ENCODE results near the gene PHOX2A.
A peak's percentile ranks its signal among the peaks of the same experiment; 100 is the strongest.

Gene PHOX2A

DNA sequence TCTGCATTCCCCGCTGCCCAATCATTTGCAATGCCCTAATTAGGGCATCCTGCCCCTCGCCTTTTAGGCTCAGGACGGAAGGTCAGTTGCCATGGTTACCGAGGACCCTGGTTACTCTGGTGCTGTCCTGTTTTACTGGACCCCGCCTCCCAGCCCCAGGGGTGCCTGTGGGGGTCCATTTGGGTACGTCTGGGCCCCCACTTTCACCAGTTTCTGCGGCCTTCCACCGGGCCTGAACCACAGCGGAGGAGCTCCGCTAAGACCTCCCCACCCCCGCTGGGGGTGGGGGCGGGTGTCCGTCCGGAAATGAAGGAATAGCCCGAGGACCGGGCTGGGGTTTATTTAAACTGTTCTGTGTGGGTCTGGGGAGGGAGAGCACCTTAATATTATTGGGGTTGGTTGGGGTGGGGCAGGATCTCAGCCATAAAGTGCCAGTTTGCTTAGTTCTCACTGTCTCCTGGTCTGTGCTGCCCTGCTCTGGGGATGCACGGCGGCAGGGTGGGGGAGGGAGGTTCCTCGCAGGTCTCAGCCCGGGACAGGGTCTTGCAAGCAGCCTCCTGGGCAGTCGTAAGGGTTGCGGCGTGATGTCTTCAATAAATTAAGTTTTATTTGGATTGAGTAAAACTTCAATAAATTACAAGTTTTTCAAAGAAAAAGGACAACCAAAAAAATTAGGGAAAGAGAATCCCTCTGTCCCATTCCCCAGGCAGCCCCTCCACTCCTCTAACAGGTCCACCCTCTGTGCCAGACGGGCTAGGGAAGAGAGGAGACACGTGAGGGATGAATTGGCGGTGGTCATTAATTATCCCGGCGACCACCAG, 5.3 kb downstream of the PHOX2A start:
- DNase-seq (ENCODE audit: low read depth in 1 of 2, low spot score in 1 of 2): no peak
- no peak overlapping the region for H3K4me3 ChIP-seq (replicated peaks; ENCODE audit: insufficient read depth, low read length)

DNA sequence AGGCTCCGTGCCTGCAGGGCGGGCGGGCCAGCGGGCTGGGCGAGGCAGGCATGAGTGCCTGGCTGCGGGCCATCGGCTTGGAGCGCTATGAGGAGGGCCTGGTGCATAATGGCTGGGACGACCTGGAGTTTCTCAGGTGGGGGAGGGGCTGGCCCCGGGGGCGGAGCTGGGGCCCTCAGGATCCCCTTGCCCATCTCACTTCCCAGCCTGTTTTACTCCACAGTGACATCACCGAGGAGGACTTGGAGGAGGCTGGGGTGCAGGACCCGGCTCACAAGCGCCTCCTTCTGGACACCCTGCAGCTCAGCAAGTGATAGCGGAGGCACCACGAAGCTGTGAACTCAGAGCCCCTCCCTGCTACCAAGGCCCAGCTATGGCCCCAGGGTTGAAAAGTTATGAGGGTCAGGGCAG, 5.9 kb downstream of the PHOX2A start:
- Histone ChIP-seq H3K27ac (replicated peaks) (no peak overlapping the region), H3K4me3 (replicated peaks; ENCODE audit: insufficient read depth, low read length) (no peak overlapping the region), H3K27me3 (ENCODE audit: insufficient read depth, poor library complexity, severe bottlenecking) (peaks cover 33% of the 10 kb centered on the region)
- DNase-seq (ENCODE audit: low read depth in 1 of 2, low spot score in 1 of 2): peak in 1 of 2 experiments; percentile 78
- TF ChIP-seq, protein P1, sequence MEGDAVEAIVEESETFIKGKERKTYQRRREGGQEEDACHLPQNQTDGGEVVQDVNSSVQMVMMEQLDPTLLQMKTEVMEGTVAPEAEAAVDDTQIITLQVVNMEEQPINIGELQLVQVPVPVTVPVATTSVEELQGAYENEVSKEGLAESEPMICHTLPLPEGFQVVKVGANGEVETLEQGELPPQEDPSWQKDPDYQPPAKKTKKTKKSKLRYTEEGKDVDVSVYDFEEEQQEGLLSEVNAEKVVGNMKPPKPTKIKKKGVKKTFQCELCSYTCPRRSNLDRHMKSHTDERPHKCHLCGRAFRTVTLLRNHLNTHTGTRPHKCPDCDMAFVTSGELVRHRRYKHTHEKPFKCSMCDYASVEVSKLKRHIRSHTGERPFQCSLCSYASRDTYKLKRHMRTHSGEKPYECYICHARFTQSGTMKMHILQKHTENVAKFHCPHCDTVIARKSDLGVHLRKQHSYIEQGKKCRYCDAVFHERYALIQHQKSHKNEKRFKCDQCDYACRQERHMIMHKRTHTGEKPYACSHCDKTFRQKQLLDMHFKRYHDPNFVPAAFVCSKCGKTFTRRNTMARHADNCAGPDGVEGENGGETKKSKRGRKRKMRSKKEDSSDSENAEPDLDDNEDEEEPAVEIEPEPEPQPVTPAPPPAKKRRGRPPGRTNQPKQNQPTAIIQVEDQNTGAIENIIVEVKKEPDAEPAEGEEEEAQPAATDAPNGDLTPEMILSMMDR (IDR thresholded peaks at IDR 0.05; ENCODE audit: insufficient read depth, low read length): peak; percentile 91
- no peak for TF ChIP-seq SPI1 (IDR thresholded peaks at IDR 0.05; ENCODE audit: borderline replicate concordance, low read depth)
- peak; percentile 28; the same call in 1 of the 2 replicates for TF ChIP-seq POLR2AphosphoS5 (IDR thresholded peaks at IDR 0.05; ENCODE audit: low read depth)

More for the DNA sequence above, 5.3 kb downstream of the PHOX2A start:
- Histone ChIP-seq H3K27me3 (ENCODE audit: insufficient read depth, poor library complexity, severe bottlenecking) (peaks cover 39% of the 10 kb centered on the region), H3K27ac (replicated peaks) (no peak overlapping the region)
- TF ChIP-seq, protein P1 (IDR thresholded peaks at IDR 0.05; ENCODE audit: insufficient read depth, low read length): no peak
- TF ChIP-seq, protein P2, sequence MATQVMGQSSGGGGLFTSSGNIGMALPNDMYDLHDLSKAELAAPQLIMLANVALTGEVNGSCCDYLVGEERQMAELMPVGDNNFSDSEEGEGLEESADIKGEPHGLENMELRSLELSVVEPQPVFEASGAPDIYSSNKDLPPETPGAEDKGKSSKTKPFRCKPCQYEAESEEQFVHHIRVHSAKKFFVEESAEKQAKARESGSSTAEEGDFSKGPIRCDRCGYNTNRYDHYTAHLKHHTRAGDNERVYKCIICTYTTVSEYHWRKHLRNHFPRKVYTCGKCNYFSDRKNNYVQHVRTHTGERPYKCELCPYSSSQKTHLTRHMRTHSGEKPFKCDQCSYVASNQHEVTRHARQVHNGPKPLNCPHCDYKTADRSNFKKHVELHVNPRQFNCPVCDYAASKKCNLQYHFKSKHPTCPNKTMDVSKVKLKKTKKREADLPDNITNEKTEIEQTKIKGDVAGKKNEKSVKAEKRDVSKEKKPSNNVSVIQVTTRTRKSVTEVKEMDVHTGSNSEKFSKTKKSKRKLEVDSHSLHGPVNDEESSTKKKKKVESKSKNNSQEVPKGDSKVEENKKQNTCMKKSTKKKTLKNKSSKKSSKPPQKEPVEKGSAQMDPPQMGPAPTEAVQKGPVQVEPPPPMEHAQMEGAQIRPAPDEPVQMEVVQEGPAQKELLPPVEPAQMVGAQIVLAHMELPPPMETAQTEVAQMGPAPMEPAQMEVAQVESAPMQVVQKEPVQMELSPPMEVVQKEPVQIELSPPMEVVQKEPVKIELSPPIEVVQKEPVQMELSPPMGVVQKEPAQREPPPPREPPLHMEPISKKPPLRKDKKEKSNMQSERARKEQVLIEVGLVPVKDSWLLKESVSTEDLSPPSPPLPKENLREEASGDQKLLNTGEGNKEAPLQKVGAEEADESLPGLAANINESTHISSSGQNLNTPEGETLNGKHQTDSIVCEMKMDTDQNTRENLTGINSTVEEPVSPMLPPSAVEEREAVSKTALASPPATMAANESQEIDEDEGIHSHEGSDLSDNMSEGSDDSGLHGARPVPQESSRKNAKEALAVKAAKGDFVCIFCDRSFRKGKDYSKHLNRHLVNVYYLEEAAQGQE (IDR thresholded peaks at IDR 0.05; ENCODE audit: insufficient replicate concordance, low read depth): no peak
- TF ChIP-seq POLR2AphosphoS5 (IDR thresholded peaks at IDR 0.05; ENCODE audit: low read depth) (no peak), GABPA (IDR thresholded peaks at IDR 0.05; ENCODE audit: low read depth) (no peak), SPI1 (IDR thresholded peaks at IDR 0.05; ENCODE audit: borderline replicate concordance, low read depth) (no peak)

DNA sequence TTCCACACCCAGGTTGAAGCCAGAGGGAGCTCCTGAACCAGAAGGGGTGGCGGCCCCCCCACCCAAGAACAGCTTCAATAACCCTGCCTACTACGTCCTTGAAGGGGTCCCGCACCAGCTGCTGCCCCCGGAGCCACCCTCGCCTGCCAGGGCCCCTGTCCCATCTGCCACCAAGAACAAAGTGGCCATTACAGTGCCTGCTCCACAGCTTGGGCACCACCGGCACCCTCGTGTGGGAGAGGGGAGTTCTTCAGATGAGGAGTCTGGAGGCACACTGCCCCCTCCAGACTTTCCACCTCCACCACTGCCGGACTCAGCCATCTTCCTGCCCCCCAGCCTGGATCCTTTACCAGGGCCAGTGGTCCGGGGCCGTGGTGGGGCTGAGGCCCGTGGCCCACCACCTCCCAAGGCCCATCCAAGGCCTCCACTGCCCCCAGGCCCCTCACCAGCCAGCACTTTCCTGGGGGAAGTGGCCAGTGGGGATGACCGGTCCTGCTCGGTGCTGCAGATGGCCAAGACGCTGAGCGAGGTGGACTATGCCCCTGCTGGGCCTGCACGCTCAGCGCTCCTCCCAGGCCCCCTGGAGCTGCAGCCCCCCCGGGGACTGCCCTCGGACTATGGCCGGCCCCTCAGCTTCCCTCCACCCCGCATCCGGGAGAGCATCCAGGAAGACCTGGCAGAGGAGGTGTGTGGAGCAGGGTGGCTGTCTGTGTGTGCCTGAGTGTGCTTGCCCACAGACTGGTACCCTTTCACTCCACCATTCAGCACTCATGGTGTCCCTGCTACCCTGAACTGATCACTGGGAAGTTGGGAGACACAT, 6.7 kb downstream of the PHOX2A start:
- H3K27me3 ChIP-seq (ENCODE audit: insufficient read depth, poor library complexity, severe bottlenecking): peaks cover 28% of the 10 kb centered on the region
- TF ChIP-seq, protein P2 (IDR thresholded peaks at IDR 0.05; ENCODE audit: insufficient replicate concordance, low read depth): no peak
- TF ChIP-seq, protein P1 (IDR thresholded peaks at IDR 0.05; ENCODE audit: insufficient read depth, low read length): no peak
- TF ChIP-seq SPI1 (IDR thresholded peaks at IDR 0.05; ENCODE audit: borderline replicate concordance, low read depth): no peak
- TF ChIP-seq POLR2AphosphoS5 (IDR thresholded peaks at IDR 0.05; ENCODE audit: low read depth): no peak
- TF ChIP-seq GABPA (IDR thresholded peaks at IDR 0.05; ENCODE audit: low read depth): no peak
- no peak overlapping the region for H3K27ac ChIP-seq (replicated peaks)
- DNase-seq (ENCODE audit: low read depth in 1 of 2, low spot score in 1 of 2): no peak
- no peak overlapping the region for H3K4me3 ChIP-seq (replicated peaks; ENCODE audit: insufficient read depth, low read length)
